CD8-positive, alpha-beta memory T cell (primary cell): Measurements from ENCODE around the gene FCHO2. TPM values are rescaled to one million over a fixed set of nuclear protein-coding genes. Genes with fewer than 3 reads are reported as not detected.

ENCODE experiments used
- CTCF ChIA-PET: fragments of 350-600 bp; sonication (Branson Sonifier 250); formaldehyde crosslinking; loops from one replicate; lab custom pipeline; 2021; ENCODE audit warnings: antibody characterized with exemption; lab: Charles Lee
- POLR2A ChIA-PET: fragments of 350-600 bp; sonication (Branson Sonifier 250); formaldehyde crosslinking; loops from one replicate; lab custom pipeline; 2021; ENCODE audit warnings: antibody characterized with exemption; lab: Charles Lee
- DNase-seq, 5 donors: peaks; one replicate each; pipeline versions ENCODE4 v3.0.0 to v3.0.0-alpha.2; 2020 to 2022; ENCODE audit warnings: mixed read lengths in 1 of 5
- H3K27ac ChIP-seq: one replicate; pipeline ENCODE4 v1.7.0; 2013; ENCODE audit warnings: low read depth, mild to moderate bottlenecking, low read length, moderate library complexity
- H3K27me3 ChIP-seq: 2 replicates; pipeline ENCODE4 v1.7.0; 2013; ENCODE audit warnings: low read length, mild to moderate bottlenecking; ENCODE audit not compliant: insufficient read depth, poor library complexity, severe bottlenecking
- H3K36me3 ChIP-seq: 2 replicates; pipeline ENCODE4 v1.7.0; 2013; ENCODE audit warnings: mild to moderate bottlenecking, low read length, moderate library complexity; ENCODE audit not compliant: insufficient read depth
- H3K4me1 ChIP-seq: 2 replicates; pipeline ENCODE4 v1.7.0; 2013; ENCODE audit warnings: mild to moderate bottlenecking, low read length, moderate library complexity; ENCODE audit not compliant: insufficient read depth
- H3K4me3 ChIP-seq: 2 replicates; pipeline ENCODE4 v1.7.0; 2013; ENCODE audit warnings: mild to moderate bottlenecking, low read length
- H3K9me3 ChIP-seq: 2 replicates; pipeline ENCODE4 v1.7.0; 2013; ENCODE audit warnings: mild to moderate bottlenecking, low read length
- H3K27ac Mint-ChIP-seq, 8 donors: one replicate each; pipeline ENCODE4 v1.8.0; 2020 to 2021; ENCODE audit warnings: mixed read lengths in 8 of 8, mild to moderate bottlenecking in 6 of 8, inconsistent platforms in 3 of 8, moderate library complexity in 3 of 8
- H3K27me3 Mint-ChIP-seq, 2 donors: one replicate each; pipeline ENCODE4 v1.8.0; 2020 to 2021; ENCODE audit warnings: mixed read lengths in 2 of 2, mild to moderate bottlenecking in 1 of 2, moderate library complexity in 1 of 2
- H3K36me3 Mint-ChIP-seq, 3 donors: one replicate each; pipeline ENCODE4 v1.8.0; 2020 to 2021; ENCODE audit warnings: mixed read lengths in 3 of 3, inconsistent platforms in 1 of 3, mild to moderate bottlenecking in 1 of 3
- H3K4me1 Mint-ChIP-seq, 3 donors: one replicate each; pipeline ENCODE4 v1.8.0; 2020 to 2021; ENCODE audit warnings: mixed read lengths in 3 of 3, inconsistent platforms in 1 of 3, mild to moderate bottlenecking in 1 of 3
- H3K4me3 Mint-ChIP-seq, 7 donors: one replicate each; pipeline ENCODE4 v1.8.0; 2020 to 2021; ENCODE audit warnings: mixed read lengths in 7 of 7, mild to moderate bottlenecking in 6 of 7, moderate library complexity in 4 of 7, inconsistent platforms in 2 of 7
- H3K9me3 Mint-ChIP-seq, 5 donors: one replicate each; pipeline ENCODE4 v1.8.0; 2020 to 2022; ENCODE audit warnings: mixed read lengths in 5 of 5, mild to moderate bottlenecking in 3 of 5, moderate library complexity in 2 of 5, inconsistent platforms in 1 of 5
- polyA plus RNA-seq: library from polyadenylated mRNA; unstranded; fragments of 300-500 nt; fragmentation: Illumina TruSeq; gene quantifications from one replicate; pipeline ENCODE4 v1.2.3, GENCODE V29; 2021
- total RNA-seq, 2 experiments: library from RNA; stranded (reverse); gene quantifications; one replicate each; pipeline ENCODE4 v1.2.3, GENCODE V29; 2021

The FCHO2 gene
- total and polyA plus RNA-seq, 3 experiments from 2014 or later: 0.98 to 4.2 (median 3.9) TPM

GRCh38 chr5:73103870-73104299 is 148.0 kb downstream of the FCHO2 start:
- no peak for DNase-seq
- Histone ChIP-seq H3K27ac (no peak overlapping the region), H3K27me3 (no peaks in the 10 kb centered on the region), H3K36me3 (no peaks in the 10 kb centered on the region), H3K9me3 (no peaks in the 10 kb centered on the region), H3K4me1 (no peaks in the 10 kb centered on the region), H3K4me3 (no peak overlapping the region)
- peaks cover 0 to 1% (median 0%) of the 10 kb centered on the region in 5 donors for H3K9me3 Mint-ChIP-seq
- H3K27ac Mint-ChIP-seq: no peak overlapping the region
- H3K27me3 Mint-ChIP-seq: peaks cover 3 to 32% of the 10 kb centered on the region in 2 donors
- no peaks in the 10 kb centered on the region for H3K4me1 Mint-ChIP-seq
- CTCF ChIA-PET: interaction anchor here (1.1 kb wide), 1 partner anchor 98 kb away, joined by 3 read pairs; no protein-coding TSS in a partner anchor
- H3K4me3 Mint-ChIP-seq: no peak overlapping the region
- POLR2A ChIA-PET: no interaction called here
- peaks cover 0 to 14% (median 2%) of the 10 kb centered on the region in 3 donors for H3K36me3 Mint-ChIP-seq

- no peaks in the 10 kb centered on the region for H3K27me3 ChIP-seq
- no peaks in the 10 kb centered on the region for H3K36me3 ChIP-seq
- no peak overlapping the region for H3K4me3 ChIP-seq
- Mint-ChIP-seq H3K4me3 (no peak overlapping the region), H3K27ac (no peak overlapping the region), H3K27me3 (peaks cover 3 to 34% of the 10 kb centered on the region in 2 donors), H3K36me3 (peaks cover 0 to 14% (median 2%) of the 10 kb centered on the region in 3 donors), H3K4me1 (no peaks in the 10 kb centered on the region), H3K9me3 (peaks cover 0 to 1% (median 0%) of the 10 kb centered on the region in 5 donors)
- H3K4me1 ChIP-seq: no peaks in the 10 kb centered on the region
- ChIA-PET POLR2A (no interaction called here), CTCF (interaction anchor here (1.1 kb wide), 1 partner anchor 97 kb away, joined by 3 read pairs; no protein-coding TSS in a partner anchor)
- no peak overlapping the region for H3K27ac ChIP-seq
- no peak for DNase-seq
- H3K9me3 ChIP-seq: no peaks in the 10 kb centered on the region
Measured at GRCh38 chr5:73104326-73104725, 148.5 kb downstream of the FCHO2 start.

DNA sequence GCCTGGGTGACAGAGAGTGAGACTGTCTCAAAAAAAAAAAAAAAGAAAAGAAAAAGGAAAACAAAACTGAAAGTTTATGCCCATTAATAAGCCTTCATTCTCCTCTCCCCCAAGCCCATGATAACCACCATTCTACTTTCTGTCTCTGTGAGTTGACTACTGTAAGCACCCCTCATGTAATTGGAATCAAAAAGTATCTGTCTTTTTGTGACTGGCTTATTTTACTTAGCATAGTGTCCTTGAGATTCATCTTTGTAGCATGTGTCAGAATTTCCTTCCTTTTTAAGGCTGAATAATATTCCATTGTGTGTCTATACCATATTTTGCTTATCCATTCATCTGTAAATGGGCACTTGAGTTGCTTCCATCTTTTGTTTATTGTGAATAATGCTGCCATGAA is 150.5 kb downstream of the FCHO2 start:
- no peak overlapping the region for H3K4me3 ChIP-seq
- Mint-ChIP-seq H3K9me3 (peaks cover 0 to 1% (median 0%) of the 10 kb centered on the region in 5 donors), H3K4me3 (no peak overlapping the region), H3K27me3 (peaks cover 6 to 34% of the 10 kb centered on the region in 2 donors), H3K36me3 (peaks cover 0 to 14% (median 2%) of the 10 kb centered on the region in 3 donors), H3K27ac (no peak overlapping the region), H3K4me1 (no peaks in the 10 kb centered on the region)
- H3K27ac ChIP-seq: no peak overlapping the region
- ChIA-PET POLR2A (no interaction called here), CTCF (no interaction called here)
- no peaks in the 10 kb centered on the region for H3K27me3 ChIP-seq
- H3K36me3 ChIP-seq: no peaks in the 10 kb centered on the region
- no peaks in the 10 kb centered on the region for H3K4me1 ChIP-seq
- no peak for DNase-seq
- no peaks in the 10 kb centered on the region for H3K9me3 ChIP-seq

DNA sequence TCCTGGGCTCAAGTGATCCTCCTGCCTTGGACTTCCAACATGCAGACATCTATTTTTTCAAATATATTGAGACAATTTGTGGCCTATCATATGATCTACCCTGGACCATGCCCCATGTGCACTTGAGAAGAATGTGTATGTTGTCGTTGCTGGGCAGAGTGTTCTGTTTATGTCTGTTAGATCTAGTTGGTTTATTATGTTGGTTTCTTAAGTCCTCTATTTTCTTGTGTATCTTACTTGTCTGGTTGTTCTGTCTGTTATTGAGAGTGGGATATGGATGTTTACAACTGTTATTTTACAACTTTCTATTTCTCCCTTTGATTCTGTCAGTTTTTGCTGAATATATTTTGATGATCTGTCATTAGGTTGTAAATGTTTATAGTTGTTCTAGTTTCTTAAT is 154.3 kb downstream of the FCHO2 start:
- Mint-ChIP-seq H3K27ac (no peak overlapping the region), H3K4me1 (peaks cover 0 to 8% (median 4%) of the 10 kb centered on the region in 3 donors), H3K36me3 (peaks cover 0 to 19% (median 6%) of the 10 kb centered on the region in 3 donors), H3K9me3 (peaks cover 0 to 1% (median 0%) of the 10 kb centered on the region in 5 donors), H3K27me3 (peaks cover 19 to 55% of the 10 kb centered on the region in 2 donors), H3K4me3 (no peak overlapping the region)
- POLR2A ChIA-PET: no interaction called here
- H3K36me3 ChIP-seq: no peaks in the 10 kb centered on the region
- DNase-seq: no peak
- H3K27me3 ChIP-seq: peaks cover 4% of the 10 kb centered on the region
- CTCF ChIA-PET: no interaction called here
- H3K9me3 ChIP-seq: no peaks in the 10 kb centered on the region
- no peak overlapping the region for H3K27ac ChIP-seq
- no peak overlapping the region for H3K4me3 ChIP-seq
- no peaks in the 10 kb centered on the region for H3K4me1 ChIP-seq

- Mint-ChIP-seq H3K27me3 (peaks cover 23 to 58% of the 10 kb centered on the region in 2 donors), H3K9me3 (peaks cover 0 to 1% (median 0%) of the 10 kb centered on the region in 5 donors), H3K27ac (no peak overlapping the region), H3K36me3 (peaks cover 0 to 19% (median 6%) of the 10 kb centered on the region in 3 donors), H3K4me1 (peaks cover 0 to 8% (median 4%) of the 10 kb centered on the region in 3 donors), H3K4me3 (no peak overlapping the region)
- DNase-seq: no peak
- Histone ChIP-seq H3K27me3 (peaks cover 4% of the 10 kb centered on the region), H3K27ac (no peak overlapping the region), H3K36me3 (no peaks in the 10 kb centered on the region), H3K4me3 (no peak overlapping the region), H3K4me1 (no peaks in the 10 kb centered on the region), H3K9me3 (no peaks in the 10 kb centered on the region)
- ChIA-PET POLR2A (no interaction called here), CTCF (no interaction called here)
Measured at GRCh38 chr5:73111536-73111935, 155.7 kb downstream of the FCHO2 start.

DNA sequence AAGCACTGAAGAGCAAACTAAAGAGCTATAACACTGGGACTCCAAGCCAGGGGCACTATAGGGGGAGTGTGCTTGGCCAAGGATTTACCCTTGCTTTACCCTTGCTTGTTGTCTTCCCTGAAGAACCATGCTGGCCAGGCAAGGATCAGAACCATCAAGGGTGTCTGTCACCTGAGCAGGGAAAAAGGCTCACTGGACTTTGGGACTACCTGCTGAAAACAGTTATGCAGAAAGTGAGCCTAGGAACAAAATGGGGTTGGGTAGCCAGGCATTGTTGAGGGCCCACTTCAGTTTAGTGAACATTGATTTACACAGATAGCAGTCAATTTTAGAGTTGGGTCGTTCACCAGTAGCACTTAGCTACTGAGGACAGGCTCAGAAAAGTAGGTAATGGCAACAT is 156.5 kb downstream of the FCHO2 start:
- no peak overlapping the region for H3K27ac ChIP-seq
- POLR2A ChIA-PET: no interaction called here
- Mint-ChIP-seq H3K27me3 (peaks cover 19 to 59% of the 10 kb centered on the region in 2 donors), H3K27ac (no peak overlapping the region), H3K9me3 (peaks cover 0 to 2% (median 0%) of the 10 kb centered on the region in 5 donors), H3K36me3 (peaks cover 0 to 13% (median 4%) of the 10 kb centered on the region in 3 donors), H3K4me1 (peaks cover 0 to 8% (median 4%) of the 10 kb centered on the region in 3 donors), H3K4me3 (no peak overlapping the region)
- DNase-seq: no peak
- H3K27me3 ChIP-seq: peaks cover 4% of the 10 kb centered on the region
- H3K4me1 ChIP-seq: no peaks in the 10 kb centered on the region
- H3K4me3 ChIP-seq: no peak overlapping the region
- CTCF ChIA-PET: no interaction called here
- no peaks in the 10 kb centered on the region for H3K36me3 ChIP-seq
- no peaks in the 10 kb centered on the region for H3K9me3 ChIP-seq

DNA sequence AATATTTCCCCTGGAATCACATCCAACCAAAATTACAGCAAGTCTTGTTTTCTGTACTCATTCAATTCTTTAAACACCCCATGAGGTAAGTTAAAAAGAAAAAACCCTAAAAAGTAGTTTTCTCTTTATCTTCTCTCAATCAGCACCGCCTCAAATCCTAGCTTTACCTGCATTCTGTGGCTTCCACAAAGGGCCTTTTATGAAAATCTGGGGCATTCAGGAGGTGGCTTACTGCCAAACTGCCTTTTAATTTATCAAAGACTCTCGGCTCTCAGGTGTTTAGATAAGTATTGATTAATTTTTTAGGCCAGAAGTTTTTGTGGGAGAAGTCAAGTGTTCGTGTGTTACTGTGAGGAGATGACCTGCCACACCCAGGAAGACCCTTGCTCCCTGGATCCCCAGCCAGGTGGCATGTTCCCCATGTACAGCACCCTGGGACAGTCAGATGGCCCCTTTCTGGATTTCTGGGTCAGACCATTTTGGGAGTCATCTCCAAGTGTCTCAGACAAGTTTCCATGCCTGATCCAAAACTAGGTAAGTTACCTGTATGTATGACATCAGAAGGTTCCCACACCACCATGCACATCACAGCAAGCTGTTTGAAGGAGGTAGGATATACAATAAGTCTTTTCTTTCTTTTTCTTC is 158.3 kb downstream of the FCHO2 start:
- CTCF ChIA-PET: interaction anchor here (0.9 kb wide), 1 partner anchor 12 kb away, joined by 3 read pairs; no protein-coding TSS in a partner anchor
- H3K27me3 ChIP-seq: peaks cover 4% of the 10 kb centered on the region
- no peak overlapping the region for H3K27ac ChIP-seq
- H3K36me3 ChIP-seq: no peaks in the 10 kb centered on the region
- no peak for DNase-seq
- Mint-ChIP-seq H3K4me1 (peaks cover under 1 to 12% (median 4%) of the 10 kb centered on the region in 3 donors), H3K4me3 (no peak overlapping the region), H3K27me3 (peaks cover 24 to 59% of the 10 kb centered on the region in 2 donors), H3K9me3 (peaks cover 0 to 2% (median 0%) of the 10 kb centered on the region in 5 donors), H3K27ac (peak overlapping the region in 3 of 8 donors; percentile 17 to 41 (median 26)), H3K36me3 (peaks cover 0 to 5% (median 4%) of the 10 kb centered on the region in 3 donors)
- POLR2A ChIA-PET: no interaction called here
- H3K4me1 ChIP-seq: no peaks in the 10 kb centered on the region
- H3K4me3 ChIP-seq: no peak overlapping the region
- H3K9me3 ChIP-seq: no peaks in the 10 kb centered on the region

GRCh38 chr5:73115399-73116051 is 159.7 kb downstream of the FCHO2 start:
- Mint-ChIP-seq H3K4me1 (peaks cover 7 to 17% (median 7%) of the 10 kb centered on the region in 3 donors), H3K9me3 (peaks cover 0 to 2% (median 0%) of the 10 kb centered on the region in 5 donors), H3K36me3 (peaks cover 0 to 5% (median 4%) of the 10 kb centered on the region in 3 donors), H3K4me3 (no peak overlapping the region), H3K27ac (peak overlapping the region in 1 of 8 donors; percentile 62), H3K27me3 (peaks cover 26 to 60% of the 10 kb centered on the region in 2 donors)
- ChIA-PET CTCF (interaction anchor here (0.9 kb wide), 1 partner anchor 13 kb away, joined by 3 read pairs; no protein-coding TSS in a partner anchor), POLR2A (no interaction called here)
- DNase-seq: no peak
- H3K36me3 ChIP-seq: no peaks in the 10 kb centered on the region
- H3K4me1 ChIP-seq: no peaks in the 10 kb centered on the region
- no peaks in the 10 kb centered on the region for H3K9me3 ChIP-seq
- no peak overlapping the region for H3K4me3 ChIP-seq
- H3K27ac ChIP-seq: no peak overlapping the region
- H3K27me3 ChIP-seq: peaks cover 4% of the 10 kb centered on the region
